Liver (tissue), 3 donors: ENCODE measurements around the gene JMJD4.
"Not testable (repeated sequence)": the region's sequence is repeated elsewhere in the genome, so short reads cannot be mapped to it uniquely, and the experiment has no call there.

ENCODE experiments used
- ATF3 ChIP-seq: IDR thresholded peaks from 2 replicates; pipeline ENCODE4 v1.6.1; 2016; ENCODE audit warnings: antibody characterized with exemption
- CTCF ChIP-seq: fragments of 150-350 bp; IDR thresholded peaks from 2 replicates; pipeline ENCODE4 v1.5.1; 2017; ENCODE audit warnings: improper control_type of control experiment, low read depth, low read length; ENCODE audit not compliant: missing input control
- EGR1 ChIP-seq, 2 donors: IDR thresholded peaks; 2 replicates each; pipeline ENCODE4 v1.6.1; 2016 to 2018; ENCODE audit warnings: antibody characterized with exemption in 2 of 2, low read depth in 2 of 2
- FOXA1 ChIP-seq: IDR thresholded peaks from 2 replicates; pipeline ENCODE4 v1.6.1; 2016; ENCODE audit warnings: antibody characterized with exemption
- GABPA ChIP-seq, 2 donors: IDR thresholded peaks in 1 of 2; conservative IDR thresholded peaks in 1 of 2; 2 replicates each; pipeline ENCODE4 v1.6.1; 2016; ENCODE audit warnings: antibody characterized with exemption in 2 of 2, mild to moderate bottlenecking in 1 of 2, moderate library complexity in 1 of 2
- HNF4A ChIP-seq, 2 donors: conservative IDR thresholded peaks; 2 replicates each; pipeline ENCODE4 v1.6.1; 2016; ENCODE audit warnings: antibody characterized with exemption in 2 of 2, mild to moderate bottlenecking in 2 of 2
- HNF4G ChIP-seq: IDR thresholded peaks from 2 replicates; pipeline ENCODE4 v1.6.1; 2016; ENCODE audit warnings: antibody characterized with exemption
- MAX ChIP-seq: IDR thresholded peaks from 2 replicates; pipeline ENCODE4 v1.6.1; 2016; ENCODE audit warnings: antibody characterized with exemption
- RAD21 ChIP-seq, 2 donors: IDR thresholded peaks; 2 replicates each; pipeline ENCODE4 v1.6.1; 2016; ENCODE audit warnings: antibody characterized with exemption in 2 of 2, mild to moderate bottlenecking in 2 of 2
- REST ChIP-seq: IDR thresholded peaks from 2 replicates; pipeline ENCODE4 v1.6.1; 2016; ENCODE audit warnings: antibody characterized with exemption, mild to moderate bottlenecking
- SP1 ChIP-seq: IDR thresholded peaks from 2 replicates; pipeline ENCODE4 v1.6.1; 2018; ENCODE audit warnings: antibody characterized with exemption, mild to moderate bottlenecking
- TAF1 ChIP-seq: conservative IDR thresholded peaks from 2 replicates; pipeline ENCODE4 v1.6.1; 2016; ENCODE audit warnings: antibody characterized with exemption, mild to moderate bottlenecking
- YY1 ChIP-seq: IDR thresholded peaks from 2 replicates; pipeline ENCODE4 v1.6.1; 2016; ENCODE audit warnings: antibody characterized with exemption, mild to moderate bottlenecking
- ZBTB33 ChIP-seq: IDR thresholded peaks from 2 replicates; pipeline ENCODE4 v1.6.1; 2016; ENCODE audit warnings: antibody characterized with exemption
- donor health status: healthy.
- donor health status: healthy.

GRCh38 chr1:227701631-227702030 is 33.5 kb downstream of the JMJD4 start:
- TF ChIP-seq EGR1 (IDR thresholded peaks at IDR 0.05; ENCODE audit: low read depth in 2 of 2); TAF1; CTCF; REST; MAX; FOXA1; YY1; RAD21 (IDR thresholded peaks at IDR 0.05); HNF4G; GABPA (IDR thresholded peaks at IDR 0.05 in 1 of 2, conservative IDR thresholded peaks at IDR 0.05 in 1 of 2); ATF3; ZBTB33; SP1; HNF4A (conservative IDR thresholded peaks at IDR 0.05): not testable (repeated sequence)
